Muscle layer of duodenum (tissue), 2 donors: ENCODE measurements around the gene PAK5.

Experiments used
- H3K27ac ChIP-seq: one replicate; pipeline ENCODE4 v1.7.0; 2013; ENCODE audit warnings: mild to moderate bottlenecking, low read length
- H3K27me3 ChIP-seq: one replicate; pipeline ENCODE4 v1.7.0; 2013; ENCODE audit warnings: low read depth, mild to moderate bottlenecking, control low read depth, low read length
- H3K36me3 ChIP-seq, 2 donors: one replicate each; pipeline ENCODE4 v1.7.0; 2013; ENCODE audit warnings: low read length in 2 of 2, control low read depth in 1 of 2, mild to moderate bottlenecking in 1 of 2; ENCODE audit not compliant: insufficient read depth in 2 of 2, control insufficient read depth in 1 of 2
- H3K4me1 ChIP-seq, 2 donors: one replicate each; pipeline ENCODE4 v1.7.0; 2013; ENCODE audit warnings: low read length in 2 of 2, mild to moderate bottlenecking in 2 of 2, control low read depth in 1 of 2, moderate library complexity in 1 of 2; ENCODE audit not compliant: insufficient read depth in 2 of 2, control insufficient read depth in 1 of 2
- H3K4me3 ChIP-seq, 2 donors: one replicate each; pipeline ENCODE4 v1.7.0; 2013; ENCODE audit warnings: low read length in 2 of 2, low read depth in 1 of 2, mild to moderate bottlenecking in 1 of 2
- H3K9me3 ChIP-seq, 2 donors: one replicate each; pipeline ENCODE4 v1.7.0; 2013; ENCODE audit warnings: low read length in 2 of 2, control low read depth in 1 of 2, mild to moderate bottlenecking in 1 of 2; ENCODE audit not compliant: control insufficient read depth in 1 of 2
- donor health status: healthy.

The PAK5 gene

DNA sequence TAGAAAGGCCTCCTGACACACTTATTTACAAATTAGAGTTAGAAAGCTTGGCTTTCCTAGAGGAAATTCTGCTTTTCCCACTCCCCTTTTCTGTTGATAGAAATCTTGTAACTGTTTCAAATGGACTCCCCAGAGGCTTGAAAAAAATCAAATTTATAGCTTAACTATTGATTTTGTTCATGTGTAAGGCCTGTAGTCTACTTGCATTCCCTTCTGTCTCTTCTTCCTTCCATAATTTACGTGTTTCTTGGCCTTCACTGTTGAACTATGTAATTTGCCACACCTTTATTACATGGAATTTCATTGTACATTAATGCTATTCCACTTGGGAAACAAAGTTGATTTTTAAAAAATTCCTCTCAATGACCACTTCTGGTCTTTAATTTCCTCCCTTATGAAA, 243.1 kb downstream of the PAK5 start:
- Histone ChIP-seq H3K4me3 (no peak overlapping the region), H3K9me3 (no peaks in the 10 kb centered on the region), H3K27me3 (no peaks in the 10 kb centered on the region), H3K36me3 (no peaks in the 10 kb centered on the region), H3K4me1 (no peaks in the 10 kb centered on the region), H3K27ac (no peak overlapping the region)

DNA sequence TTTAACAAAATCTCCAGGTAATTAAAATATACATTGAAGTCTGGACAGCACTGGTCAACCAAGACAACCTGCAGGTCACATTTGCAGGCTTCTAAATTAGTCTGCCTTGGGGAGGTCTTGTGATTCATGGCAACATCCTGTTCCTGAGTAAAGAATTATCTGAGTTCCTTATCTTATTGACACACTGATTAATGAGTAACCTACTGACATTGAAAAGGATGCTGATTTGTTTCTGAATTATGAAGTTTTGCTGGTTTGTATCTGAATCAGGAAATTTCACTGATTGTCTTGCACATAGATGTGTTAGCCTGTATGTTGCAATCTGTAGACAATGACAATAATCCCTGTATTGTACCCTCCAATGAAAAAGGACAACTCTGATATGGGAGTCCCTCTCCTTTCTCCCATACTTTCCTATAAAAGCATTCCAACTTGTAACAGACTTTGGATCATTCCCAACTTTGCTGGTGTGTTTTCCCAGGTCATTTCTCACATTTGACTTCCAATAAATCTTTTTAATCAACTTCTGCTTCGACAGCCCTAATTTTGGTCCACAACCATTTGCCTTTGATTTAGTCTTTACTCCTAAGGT, 244.5 kb downstream of the PAK5 start:
- Histone ChIP-seq H3K9me3 (no peaks in the 10 kb centered on the region), H3K36me3 (no peaks in the 10 kb centered on the region), H3K4me1 (no peaks in the 10 kb centered on the region)

GRCh38 chr20:9592419-9592818, 246.5 kb downstream of the PAK5 start:
- H3K36me3 ChIP-seq: no peaks in the 10 kb centered on the region
- no peak overlapping the region for H3K4me3 ChIP-seq
- H3K4me1 ChIP-seq: no peaks in the 10 kb centered on the region
- no peaks in the 10 kb centered on the region for H3K9me3 ChIP-seq
- no peaks in the 10 kb centered on the region for H3K27me3 ChIP-seq
- no peak overlapping the region for H3K27ac ChIP-seq

More for the DNA sequence above, 244.5 kb downstream of the PAK5 start:
- H3K27me3 ChIP-seq: no peaks in the 10 kb centered on the region
- H3K4me3 ChIP-seq: no peak overlapping the region
- H3K27ac ChIP-seq: no peak overlapping the region

- Histone ChIP-seq H3K27ac (no peak overlapping the region), H3K4me3 (no peak overlapping the region), H3K36me3 (no peaks in the 10 kb centered on the region)
Measured at GRCh38 chr20:9591080-9591479, 247.8 kb downstream of the PAK5 start.

GRCh38 chr20:9590189-9590588, 248.7 kb downstream of the PAK5 start:
- H3K27ac ChIP-seq: no peak overlapping the region
- H3K36me3 ChIP-seq: no peaks in the 10 kb centered on the region
- no peaks in the 10 kb centered on the region for H3K9me3 ChIP-seq
- no peaks in the 10 kb centered on the region for H3K27me3 ChIP-seq
- no peak overlapping the region for H3K4me3 ChIP-seq
- H3K4me1 ChIP-seq: no peaks in the 10 kb centered on the region

More at GRCh38 chr20:9591080-9591479, 247.8 kb downstream of the PAK5 start:
- Histone ChIP-seq H3K9me3 (no peaks in the 10 kb centered on the region), H3K4me1 (no peaks in the 10 kb centered on the region), H3K27me3 (no peaks in the 10 kb centered on the region)

DNA sequence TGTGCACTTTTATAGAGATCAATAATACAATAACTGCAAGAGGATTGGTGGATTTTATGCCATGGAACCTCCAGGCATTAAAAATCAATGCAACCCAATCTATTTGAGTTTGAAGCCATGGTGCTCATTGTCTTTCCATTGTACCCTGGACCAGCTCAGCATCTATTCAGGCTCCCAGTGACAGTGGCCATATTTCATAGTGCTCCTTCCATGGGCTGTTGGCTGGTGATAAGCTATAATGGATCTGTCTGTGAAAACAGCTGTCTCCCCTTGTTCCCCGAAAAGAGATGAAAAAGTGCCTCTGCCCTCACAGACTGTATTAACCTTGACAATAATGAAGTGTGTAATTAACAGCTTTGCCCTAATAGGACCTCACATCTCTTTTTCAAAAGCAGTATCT, 250.2 kb downstream of the PAK5 start:
- Histone ChIP-seq H3K27ac (no peak overlapping the region), H3K9me3 (no peaks in the 10 kb centered on the region), H3K4me3 (no peak overlapping the region), H3K27me3 (no peaks in the 10 kb centered on the region), H3K4me1 (no peaks in the 10 kb centered on the region), H3K36me3 (no peaks in the 10 kb centered on the region)

- H3K27ac ChIP-seq: no peak overlapping the region
- no peaks in the 10 kb centered on the region for H3K27me3 ChIP-seq
- no peaks in the 10 kb centered on the region for H3K9me3 ChIP-seq
- no peak overlapping the region for H3K4me3 ChIP-seq
- H3K36me3 ChIP-seq: no peaks in the 10 kb centered on the region
- H3K4me1 ChIP-seq: no peaks in the 10 kb centered on the region
Measured at GRCh38 chr20:9583151-9583550, 255.7 kb downstream of the PAK5 start.

- H3K27me3 ChIP-seq: no peaks in the 10 kb centered on the region
- no peak overlapping the region for H3K4me3 ChIP-seq
- H3K9me3 ChIP-seq: no peaks in the 10 kb centered on the region
Measured at GRCh38 chr20:9582137-9582536, 256.7 kb downstream of the PAK5 start.

GRCh38 chr20:9581509-9581908, 257.4 kb downstream of the PAK5 start:
- Histone ChIP-seq H3K36me3 (no peaks in the 10 kb centered on the region), H3K9me3 (no peaks in the 10 kb centered on the region), H3K27me3 (no peaks in the 10 kb centered on the region), H3K4me1 (no peaks in the 10 kb centered on the region), H3K4me3 (no peak overlapping the region), H3K27ac (no peak overlapping the region)

More at GRCh38 chr20:9582137-9582536, 256.7 kb downstream of the PAK5 start:
- no peaks in the 10 kb centered on the region for H3K36me3 ChIP-seq
- no peaks in the 10 kb centered on the region for H3K4me1 ChIP-seq
- H3K27ac ChIP-seq: no peak overlapping the region

DNA sequence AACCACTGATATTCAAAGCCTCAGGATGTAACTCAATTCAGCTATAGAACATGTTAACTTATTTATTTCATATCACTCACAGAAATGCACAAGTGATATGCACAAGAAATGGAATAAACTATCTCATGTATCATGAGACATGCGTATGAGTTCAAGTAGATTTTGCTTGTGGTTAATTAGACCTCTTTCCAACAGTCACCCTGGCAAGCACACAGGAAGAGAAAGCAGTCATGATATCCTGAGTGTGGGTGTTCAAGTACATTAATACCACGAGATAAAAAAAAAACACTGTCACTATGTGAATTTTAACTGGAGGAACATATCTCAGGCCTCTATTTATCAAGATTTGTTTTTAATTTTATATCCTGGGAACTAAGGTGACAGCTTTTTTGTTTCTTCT, 260.3 kb downstream of the PAK5 start:
- Histone ChIP-seq H3K36me3 (no peaks in the 10 kb centered on the region), H3K27ac (no peak overlapping the region), H3K4me1 (no peaks in the 10 kb centered on the region), H3K27me3 (no peaks in the 10 kb centered on the region), H3K9me3 (no peaks in the 10 kb centered on the region), H3K4me3 (no peak overlapping the region)

- Histone ChIP-seq H3K9me3 (no peaks in the 10 kb centered on the region), H3K27ac (no peak overlapping the region), H3K27me3 (no peaks in the 10 kb centered on the region), H3K36me3 (no peaks in the 10 kb centered on the region), H3K4me1 (no peaks in the 10 kb centered on the region), H3K4me3 (no peak overlapping the region)
Measured at GRCh38 chr20:9577397-9577796, 261.5 kb downstream of the PAK5 start.

DNA sequence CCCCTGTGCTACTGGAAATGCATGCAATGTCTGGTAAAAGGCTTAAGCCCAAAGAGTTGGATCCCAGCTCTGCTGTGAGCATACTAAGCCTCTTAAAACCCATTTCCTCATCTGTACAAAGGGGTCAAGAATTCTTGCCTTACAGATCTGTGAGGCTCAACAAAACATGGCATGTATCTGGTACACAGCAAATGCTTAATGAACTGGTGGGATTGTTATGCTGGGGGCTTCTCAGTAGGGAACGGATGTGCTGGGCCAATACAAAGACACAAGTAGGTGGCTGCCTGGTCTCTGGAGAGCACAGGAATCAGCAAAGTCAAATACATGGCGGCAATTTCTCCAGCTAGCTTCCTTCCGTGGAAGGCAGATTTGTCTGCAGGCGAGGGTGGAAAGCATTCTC, 262.2 kb downstream of the PAK5 start:
- Histone ChIP-seq H3K27me3 (no peaks in the 10 kb centered on the region), H3K9me3 (no peaks in the 10 kb centered on the region), H3K36me3 (no peaks in the 10 kb centered on the region)

More for the DNA sequence above, 262.2 kb downstream of the PAK5 start:
- Histone ChIP-seq H3K4me1 (no peaks in the 10 kb centered on the region), H3K4me3 (no peak overlapping the region), H3K27ac (no peak overlapping the region)
